Astrocyte (in vitro differentiated cells and primary cell): ENCODE results near the gene DENND5B.

Source experiments
- CTCF ChIP-seq: IDR thresholded peaks from 2 replicates; pipeline ENCODE4 v1.5.1; 2011; ENCODE audit warnings: low read depth, mild to moderate bottlenecking, inconsistent platforms, low read length, moderate library complexity; ENCODE audit not compliant: insufficient read depth
- EZH2 ChIP-seq: IDR thresholded peaks from 2 replicates; pipeline ENCODE4 v1.6.1; 2012; ENCODE audit warnings: mild to moderate bottlenecking, low read length, inconsistent platforms; ENCODE audit not compliant: insufficient read depth

GRCh38 chr12:31620311-31620710, 29.4 kb upstream of the DENND5B start:
- no peak for TF ChIP-seq EZH2
- no peak for TF ChIP-seq CTCF
